ENCODE data around the gene MTOR.
"Not testable (repeated sequence)": the region's sequence is repeated elsewhere in the genome, so short reads cannot be mapped to it uniquely, and the experiment has no call there.

Gene MTOR

DNA sequence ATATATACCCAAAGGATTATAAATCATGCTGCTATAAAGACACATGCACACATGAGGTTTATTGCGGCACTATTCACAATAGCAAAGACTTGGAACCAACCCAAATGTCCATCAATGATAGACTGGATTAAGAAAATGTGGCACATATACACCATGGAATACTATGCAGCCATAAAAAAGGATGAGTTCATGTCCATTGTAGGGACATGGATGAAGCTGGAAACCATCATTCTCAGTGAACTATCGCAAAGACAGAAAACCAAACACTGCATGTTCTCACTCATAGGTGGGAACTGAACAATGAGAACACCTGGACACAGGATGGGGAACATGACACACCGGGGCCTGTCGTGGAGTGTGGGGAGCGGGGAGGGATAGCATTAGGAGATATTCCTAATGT is 95.6 kb downstream of the MTOR start:
- peak overlapping the region; percentile 22 for H3K27ac Mint-ChIP-seq
- H3K36me3 Mint-ChIP-seq; H3K4me1 Mint-ChIP-seq (ENCODE audit: low read depth); H3K4me3 Mint-ChIP-seq; H3K9me3 Mint-ChIP-seq (ENCODE audit: low read depth); H3K27me3 Mint-ChIP-seq: not testable (repeated sequence)

DNA sequence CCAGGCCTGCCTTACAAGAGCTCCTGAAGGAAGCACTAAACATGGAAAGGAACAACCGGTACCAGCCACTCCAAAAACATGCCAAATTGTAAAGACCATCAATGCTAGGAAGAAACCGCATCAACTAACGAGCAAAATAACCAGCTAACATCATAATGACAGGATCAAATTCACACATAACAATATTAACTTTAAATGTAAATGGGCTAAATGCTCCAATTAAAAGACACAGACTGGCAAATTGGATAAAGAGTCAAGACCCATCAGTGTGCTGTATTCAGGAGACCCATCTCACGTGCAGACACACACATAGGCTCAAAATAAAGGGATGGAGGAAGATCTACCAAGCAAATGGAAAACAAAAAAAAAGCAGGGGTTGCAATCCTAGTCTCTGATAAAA is 99.6 kb downstream of the MTOR start:
- not testable (repeated sequence) for H3K4me3 Mint-ChIP-seq; H3K4me1 Mint-ChIP-seq (ENCODE audit: low read depth); H3K27ac Mint-ChIP-seq; H3K27me3 Mint-ChIP-seq; H3K9me3 Mint-ChIP-seq (ENCODE audit: low read depth); H3K36me3 Mint-ChIP-seq

DNA sequence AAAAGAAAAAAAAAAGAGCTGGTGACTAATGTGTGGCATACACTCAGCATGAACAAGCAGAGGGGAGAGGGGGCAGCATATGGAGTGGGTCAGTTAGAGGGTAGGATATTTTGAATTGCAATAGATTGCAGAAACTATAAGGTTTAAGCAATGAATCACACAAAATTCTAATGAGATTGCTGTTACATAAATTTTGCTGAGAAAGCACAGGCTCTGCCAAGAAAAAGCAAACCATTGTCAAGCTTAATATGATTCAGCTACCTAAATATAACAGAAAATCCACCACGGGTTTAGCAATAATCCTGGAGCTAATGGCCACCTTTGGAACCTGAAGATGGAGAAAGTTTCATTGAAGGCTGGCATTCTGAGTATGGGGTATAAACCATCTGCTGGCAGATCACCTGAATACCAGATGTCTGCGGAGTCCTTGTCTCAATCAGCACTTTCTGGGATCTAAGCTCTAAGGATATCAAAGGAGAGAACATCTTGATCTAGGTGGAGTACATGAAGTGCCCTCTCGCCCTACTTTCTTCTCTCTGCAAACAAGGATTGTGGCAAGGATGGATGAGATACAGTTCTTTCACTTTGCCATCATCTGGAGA is 103.5 kb downstream of the MTOR start:
- no peak overlapping the region for H3K27ac Mint-ChIP-seq
- H3K36me3 Mint-ChIP-seq = peaks cover 10% of the 10 kb centered on the region
- no peaks in the 10 kb centered on the region for H3K9me3 Mint-ChIP-seq (ENCODE audit: low read depth)
- H3K4me1 Mint-ChIP-seq (ENCODE audit: low read depth) = peaks cover 12% of the 10 kb centered on the region
- no peak overlapping the region for H3K4me3 Mint-ChIP-seq
- H3K27me3 Mint-ChIP-seq = no peaks in the 10 kb centered on the region

DNA sequence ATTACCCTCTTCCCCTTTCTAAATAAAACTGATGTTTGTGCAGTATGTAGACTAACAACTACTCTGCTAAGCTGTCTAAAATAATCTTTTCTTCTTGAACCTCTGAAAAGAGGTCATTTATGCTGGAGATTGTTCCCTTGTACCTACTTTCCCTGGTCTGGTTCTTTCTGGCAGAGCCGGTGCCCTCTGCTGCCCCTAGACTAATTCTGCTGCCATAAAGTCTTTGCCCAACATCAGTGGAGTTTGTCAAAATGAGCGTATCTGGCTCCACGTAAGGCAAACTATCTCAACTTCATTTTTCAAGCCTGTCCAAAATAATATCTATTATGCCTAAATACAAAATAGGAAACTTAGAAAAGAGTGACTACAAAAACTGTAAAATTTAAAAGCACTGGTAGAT is 104.1 kb downstream of the MTOR start:
- peaks cover 10% of the 10 kb centered on the region for H3K4me1 Mint-ChIP-seq (ENCODE audit: low read depth)

DNA sequence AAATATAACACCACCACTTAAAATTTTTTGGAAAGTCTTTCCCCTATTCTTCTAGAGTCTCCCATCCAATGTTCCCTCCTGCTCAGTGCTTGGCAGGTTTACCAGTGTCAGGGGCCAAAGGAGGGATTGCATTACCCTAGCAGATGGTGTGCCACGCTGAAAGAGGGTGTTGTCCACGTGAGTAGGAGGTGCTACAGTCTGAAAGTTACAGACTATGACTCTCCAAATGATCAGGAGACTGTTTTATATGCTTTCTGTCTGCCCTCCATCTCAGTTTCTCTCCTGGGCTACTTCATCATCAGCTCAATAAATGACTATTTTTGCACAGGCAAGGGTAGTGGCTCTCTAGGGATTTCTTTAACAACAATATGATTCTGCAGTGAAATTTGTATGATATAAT is 104.5 kb downstream of the MTOR start:
- Mint-ChIP-seq H3K36me3 (peaks cover 15% of the 10 kb centered on the region), H3K4me1 (ENCODE audit: low read depth) (peaks cover 10% of the 10 kb centered on the region), H3K27ac (no peak overlapping the region), H3K4me3 (no peak overlapping the region), H3K9me3 (ENCODE audit: low read depth) (no peaks in the 10 kb centered on the region), H3K27me3 (no peaks in the 10 kb centered on the region)

More for the DNA sequence above, 104.1 kb downstream of the MTOR start:
- Mint-ChIP-seq H3K27me3 (no peaks in the 10 kb centered on the region), H3K36me3 (peaks cover 11% of the 10 kb centered on the region), H3K4me3 (no peak overlapping the region), H3K27ac (no peak overlapping the region), H3K9me3 (ENCODE audit: low read depth) (no peaks in the 10 kb centered on the region)

DNA sequence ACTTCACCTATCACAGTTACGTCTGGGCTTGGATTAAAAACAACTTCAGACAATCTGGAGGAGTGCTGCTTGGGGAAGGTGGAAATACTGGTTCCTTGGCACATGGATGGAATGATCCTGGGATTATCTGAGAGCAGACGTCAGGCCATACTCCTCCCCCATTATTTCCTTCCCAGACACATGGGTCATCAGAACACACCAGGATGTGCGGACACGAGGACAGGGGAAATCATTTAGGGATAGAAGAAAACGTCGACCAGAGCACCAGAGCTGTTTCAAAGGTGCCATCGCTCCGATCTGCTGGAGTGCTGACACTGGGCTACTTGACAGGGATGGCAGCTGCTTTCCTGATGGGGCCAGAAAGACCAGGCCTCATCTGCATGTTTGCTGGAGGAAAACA is 105.0 kb downstream of the MTOR start:
- Mint-ChIP-seq H3K4me3 (no peak overlapping the region), H3K27ac (no peak overlapping the region), H3K27me3 (no peaks in the 10 kb centered on the region), H3K36me3 (peaks cover 18% of the 10 kb centered on the region), H3K4me1 (ENCODE audit: low read depth) (peaks cover 10% of the 10 kb centered on the region), H3K9me3 (ENCODE audit: low read depth) (no peaks in the 10 kb centered on the region)

DNA sequence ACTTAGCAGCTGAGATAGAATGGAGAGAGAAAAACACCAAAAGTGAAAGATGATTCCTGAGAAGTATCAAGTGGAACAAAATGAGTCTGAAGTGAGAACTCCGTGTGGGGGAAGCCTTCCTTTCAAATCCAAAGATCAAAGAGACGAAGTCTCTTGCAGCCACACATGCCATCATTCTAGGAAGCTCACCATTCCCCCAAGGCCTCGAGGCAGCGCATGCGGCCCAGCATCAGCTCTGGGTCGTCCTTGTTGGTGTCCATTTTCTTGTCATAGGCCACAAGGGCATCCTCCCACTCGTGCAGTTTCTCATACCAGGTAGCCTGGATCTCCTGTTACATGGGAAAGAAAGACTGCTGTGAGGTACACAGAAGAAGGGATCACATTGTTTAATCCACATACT is 105.4 kb downstream of the MTOR start:
- peaks cover 10% of the 10 kb centered on the region for H3K4me1 Mint-ChIP-seq (ENCODE audit: low read depth)
- H3K9me3 Mint-ChIP-seq (ENCODE audit: low read depth) = no peaks in the 10 kb centered on the region
- peak overlapping the region; percentile 24 for H3K27ac Mint-ChIP-seq
- peaks cover 18% of the 10 kb centered on the region for H3K36me3 Mint-ChIP-seq
- H3K27me3 Mint-ChIP-seq = no peaks in the 10 kb centered on the region
- no peak overlapping the region for H3K4me3 Mint-ChIP-seq

DNA sequence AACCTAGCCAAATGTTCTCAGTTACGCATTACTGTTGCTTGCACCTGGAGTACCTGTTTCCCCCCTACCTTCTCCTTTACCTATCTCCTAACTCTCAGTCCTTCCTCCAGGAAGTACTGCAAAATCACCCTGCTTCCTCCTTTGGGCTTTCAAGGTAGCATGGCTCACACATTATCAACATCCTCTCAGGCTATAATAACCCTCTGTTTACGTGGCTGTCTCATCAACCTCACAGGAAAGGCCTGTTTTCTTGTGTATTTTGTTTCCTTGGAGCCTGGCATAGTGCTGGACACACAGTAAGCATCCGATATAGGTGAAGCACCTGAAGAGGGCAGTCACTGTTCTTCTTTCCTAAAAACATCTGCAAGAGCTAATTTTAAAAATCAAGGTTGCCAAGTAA is 105.9 kb downstream of the MTOR start:
- Mint-ChIP-seq H3K9me3 (ENCODE audit: low read depth) (no peaks in the 10 kb centered on the region), H3K27ac (no peak overlapping the region), H3K27me3 (no peaks in the 10 kb centered on the region), H3K4me3 (no peak overlapping the region), H3K4me1 (ENCODE audit: low read depth) (peaks cover 10% of the 10 kb centered on the region), H3K36me3 (peaks cover 18% of the 10 kb centered on the region)

DNA sequence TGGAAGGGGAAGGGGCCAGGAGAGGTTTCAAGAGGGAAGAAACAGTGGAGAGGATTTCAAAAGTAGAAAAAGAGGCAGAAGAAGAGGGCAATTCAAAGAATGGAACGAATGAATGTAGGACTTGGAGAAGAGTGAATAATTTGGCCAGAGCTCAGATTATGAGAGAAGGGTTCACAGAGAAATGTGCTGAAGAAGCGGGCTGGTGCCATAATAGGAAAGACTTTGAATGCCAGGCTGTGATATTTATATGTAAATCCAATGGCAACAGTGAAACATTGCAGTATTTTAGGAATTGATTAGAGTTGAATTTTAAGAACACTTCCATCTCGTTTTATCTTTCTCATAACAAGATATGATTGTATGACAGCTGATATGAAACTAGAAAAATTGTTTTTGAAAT is 109.2 kb downstream of the MTOR start:
- Mint-ChIP-seq H3K9me3 (ENCODE audit: low read depth) (no peaks in the 10 kb centered on the region), H3K27me3 (no peaks in the 10 kb centered on the region), H3K27ac (peak overlapping the region; percentile 23), H3K36me3 (peaks cover 18% of the 10 kb centered on the region), H3K4me3 (no peak overlapping the region), H3K4me1 (ENCODE audit: low read depth) (peaks cover 8% of the 10 kb centered on the region)

DNA sequence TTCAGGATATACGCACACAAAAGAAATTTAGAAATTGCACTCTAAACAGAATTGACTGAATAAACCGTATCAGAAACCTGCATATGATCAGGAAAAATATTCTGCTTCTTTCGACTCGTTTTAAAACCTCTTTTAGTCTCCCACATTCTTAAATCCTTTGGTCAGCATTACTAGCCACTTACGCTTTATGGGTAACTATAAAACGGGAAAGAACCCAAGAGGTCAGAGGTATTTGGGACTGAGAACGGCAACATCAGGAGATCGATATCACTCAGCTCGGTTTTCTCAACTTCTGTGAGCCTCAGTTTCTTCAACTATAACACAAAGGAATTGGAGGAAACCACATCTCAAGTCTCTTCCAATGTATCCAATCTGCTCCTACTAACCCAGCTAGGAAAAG is 109.6 kb downstream of the MTOR start:
- H3K27ac Mint-ChIP-seq = no peak overlapping the region
- peaks cover 8% of the 10 kb centered on the region for H3K4me1 Mint-ChIP-seq (ENCODE audit: low read depth)
- H3K27me3 Mint-ChIP-seq = no peaks in the 10 kb centered on the region
- H3K9me3 Mint-ChIP-seq (ENCODE audit: low read depth) = no peaks in the 10 kb centered on the region
- no peak overlapping the region for H3K4me3 Mint-ChIP-seq
- H3K36me3 Mint-ChIP-seq = peaks cover 18% of the 10 kb centered on the region

DNA sequence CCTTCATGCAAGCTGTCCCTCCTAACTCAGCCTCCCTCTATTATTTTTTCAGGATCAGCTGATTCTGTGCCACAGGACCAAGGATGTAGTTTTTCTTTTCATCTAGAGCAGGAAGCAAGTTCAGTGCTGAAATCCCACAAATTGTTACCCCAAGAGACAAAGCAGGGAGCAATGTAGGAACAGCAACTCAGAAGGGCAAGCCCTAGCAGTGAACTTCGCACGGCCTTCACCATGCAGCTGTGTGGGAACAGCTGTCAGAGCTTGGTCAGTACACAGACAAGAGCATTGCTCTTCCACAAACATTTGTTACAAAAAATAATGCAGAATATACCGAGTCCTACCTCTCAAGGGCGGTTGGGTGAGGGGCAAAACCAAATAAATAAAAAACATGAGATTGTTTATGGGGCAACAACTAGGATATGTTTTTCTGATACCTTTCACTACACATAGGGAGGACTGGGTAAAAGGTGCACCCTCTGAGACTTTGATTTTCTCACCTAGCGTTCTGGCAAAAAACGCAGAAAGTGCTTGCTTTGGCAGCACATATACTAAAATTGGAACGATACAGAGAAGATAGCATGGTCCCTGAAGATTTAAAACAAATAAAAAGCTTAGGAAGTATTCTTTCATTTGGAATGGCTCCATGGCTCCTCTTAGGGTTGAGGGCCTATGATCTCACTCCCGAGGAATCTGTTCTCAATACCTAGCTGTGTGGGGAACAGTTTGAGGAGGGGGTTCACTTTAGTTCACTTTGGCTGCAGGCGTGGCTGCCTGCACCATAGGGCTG is 110.3 kb downstream of the MTOR start:
- Mint-ChIP-seq H3K4me3 (no peak overlapping the region), H3K27me3 (no peaks in the 10 kb centered on the region), H3K36me3 (peaks cover 15% of the 10 kb centered on the region), H3K9me3 (ENCODE audit: low read depth) (no peaks in the 10 kb centered on the region), H3K4me1 (ENCODE audit: low read depth) (peaks cover 7% of the 10 kb centered on the region), H3K27ac (no peak overlapping the region)

DNA sequence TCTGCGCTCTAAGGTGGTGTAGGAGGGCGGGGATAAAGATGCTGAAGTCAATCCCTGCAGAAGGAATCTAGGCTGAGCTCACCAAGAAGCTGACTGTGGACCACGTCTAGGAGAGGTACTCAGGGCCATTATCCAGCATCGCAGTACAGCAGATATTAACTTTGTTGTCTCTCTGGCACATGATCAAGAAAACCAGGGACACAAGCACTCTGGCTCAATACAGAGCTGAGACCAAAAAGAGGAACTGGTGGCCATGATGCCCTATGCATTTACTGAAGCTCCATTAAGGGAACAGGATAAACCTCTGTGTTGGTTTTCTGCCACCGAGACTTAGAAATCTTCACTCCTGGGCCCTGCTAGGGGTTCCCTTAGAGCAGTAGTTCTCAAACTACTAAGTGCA is 111.2 kb downstream of the MTOR start:
- no peak overlapping the region for H3K4me3 Mint-ChIP-seq
- no peak overlapping the region for H3K27ac Mint-ChIP-seq
- no peaks in the 10 kb centered on the region for H3K27me3 Mint-ChIP-seq
- H3K4me1 Mint-ChIP-seq (ENCODE audit: low read depth) = no peaks in the 10 kb centered on the region
- H3K9me3 Mint-ChIP-seq (ENCODE audit: low read depth) = no peaks in the 10 kb centered on the region
- peaks cover 8% of the 10 kb centered on the region for H3K36me3 Mint-ChIP-seq

DNA sequence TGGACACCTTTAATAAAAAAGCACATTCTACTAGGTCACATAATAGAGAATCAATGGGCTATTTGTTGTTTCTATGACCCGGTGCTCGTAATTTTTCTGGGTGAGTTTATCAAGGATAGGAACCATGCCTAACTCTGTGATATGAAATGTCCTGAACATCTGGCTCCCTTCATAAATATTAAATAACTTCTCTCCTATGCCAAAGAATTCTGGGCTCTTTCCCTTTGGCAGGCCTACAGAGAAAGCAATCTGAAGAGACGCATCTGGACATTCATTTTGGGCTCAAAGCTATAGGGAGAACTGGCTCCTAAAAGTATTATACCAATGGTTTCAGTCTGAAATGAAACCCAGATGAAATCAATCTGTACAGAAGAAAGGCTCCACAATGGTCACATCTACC is 112.0 kb downstream of the MTOR start:
- no peaks in the 10 kb centered on the region for H3K27me3 Mint-ChIP-seq
- no peaks in the 10 kb centered on the region for H3K9me3 Mint-ChIP-seq (ENCODE audit: low read depth)
- no peak overlapping the region for H3K27ac Mint-ChIP-seq
- no peaks in the 10 kb centered on the region for H3K4me1 Mint-ChIP-seq (ENCODE audit: low read depth)
- H3K36me3 Mint-ChIP-seq = peaks cover 8% of the 10 kb centered on the region
- H3K4me3 Mint-ChIP-seq = no peak overlapping the region

DNA sequence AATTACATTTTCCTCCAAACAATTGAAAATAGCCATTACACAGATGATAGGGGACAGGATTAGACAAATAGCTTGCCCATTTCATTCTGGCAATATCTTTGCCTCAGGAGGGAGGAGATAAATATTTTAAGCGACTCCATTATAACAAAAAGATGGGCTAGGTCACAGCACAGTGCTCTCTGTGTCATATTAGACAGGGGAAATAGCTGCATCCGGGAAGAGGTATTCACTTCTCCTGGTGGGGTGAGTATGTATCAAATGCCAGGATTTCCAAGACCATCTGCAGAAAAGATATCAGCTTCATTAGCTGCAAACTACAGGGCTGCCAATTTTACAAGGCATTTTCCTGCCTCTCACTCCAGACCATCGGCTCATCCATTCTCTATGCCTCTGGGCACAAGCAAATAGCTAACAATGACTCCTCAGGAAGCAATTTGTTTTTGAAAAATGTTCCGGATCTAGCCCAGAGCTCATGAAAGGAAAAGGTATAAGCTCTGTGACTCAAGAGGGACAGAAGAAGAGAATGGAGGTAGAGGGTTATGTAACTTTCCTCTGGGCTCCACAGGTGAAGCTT is 115.1 kb downstream of the MTOR start:
- H3K27me3 Mint-ChIP-seq = no peaks in the 10 kb centered on the region
- H3K36me3 Mint-ChIP-seq = peaks cover 3% of the 10 kb centered on the region
- no peaks in the 10 kb centered on the region for H3K9me3 Mint-ChIP-seq (ENCODE audit: low read depth)
- H3K4me1 Mint-ChIP-seq (ENCODE audit: low read depth) = peaks cover 5% of the 10 kb centered on the region
- no peak overlapping the region for H3K27ac Mint-ChIP-seq
- no peak overlapping the region for H3K4me3 Mint-ChIP-seq

DNA sequence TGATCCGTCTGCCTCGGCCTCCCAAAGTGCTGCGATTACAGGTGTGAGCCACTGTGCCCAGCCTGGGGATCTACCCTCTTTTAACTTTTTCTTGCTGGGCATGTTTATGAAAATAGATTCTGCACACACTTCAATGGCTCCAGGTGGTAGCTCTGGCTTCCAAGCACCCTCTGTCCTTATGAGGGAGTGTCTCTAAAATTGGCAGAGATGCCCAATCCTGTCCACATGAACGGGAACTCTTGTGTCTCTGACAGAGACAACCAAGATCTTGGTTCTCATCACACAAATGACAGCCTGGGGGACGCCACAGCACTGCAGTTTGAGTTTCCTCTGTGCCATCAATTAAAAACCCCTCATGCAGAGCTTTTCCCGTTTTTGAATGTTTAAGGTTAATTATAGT is 116.6 kb downstream of the MTOR start:
- H3K27ac Mint-ChIP-seq = no peak overlapping the region
- H3K4me3 Mint-ChIP-seq = no peak overlapping the region
- no peaks in the 10 kb centered on the region for H3K9me3 Mint-ChIP-seq (ENCODE audit: low read depth)
- peaks cover 3% of the 10 kb centered on the region for H3K36me3 Mint-ChIP-seq
- H3K27me3 Mint-ChIP-seq = no peaks in the 10 kb centered on the region
- H3K4me1 Mint-ChIP-seq (ENCODE audit: low read depth) = peaks cover 5% of the 10 kb centered on the region

Measured in activated naive CD8-positive, alpha-beta T cell (primary cell).